SK-N-MC (cell line): ENCODE results near the gene CAVIN1.

Experiments used
- EZH2 ChIP-seq: fragments of 200-600 bp; sonication (generic); IDR thresholded peaks from one replicate; pipeline ENCODE4 v1.6.1; 2017; ENCODE audit warnings: antibody characterized with exemption
- FOXP2 ChIP-seq: optimal IDR thresholded peaks from 2 replicates; pipeline ENCODE3; 2011; ENCODE audit warnings: mild to moderate bottlenecking, moderate library complexity; ENCODE audit not compliant: insufficient read depth; ENCODE audit errors: extremely low read length, control extremely low read depth
- POLR2AphosphoS5 ChIP-seq: IDR thresholded peaks from 2 replicates; pipeline ENCODE4 v1.6.1; 2012; ENCODE audit warnings: mild to moderate bottlenecking, low read depth, low read length, borderline replicate concordance

GRCh38 chr17:42408061-42408460 lies 15.0 kb downstream of the CAVIN1 start:
- no peak for TF ChIP-seq POLR2AphosphoS5
- TF ChIP-seq EZH2, result no peak
- no peak for TF ChIP-seq FOXP2
